Smooth muscle cell of the brain vasculature (primary cell): Measurements from ENCODE around the gene PSMC4.

ENCODE experiments used
- DNase-seq: peaks from one replicate; pipeline ENCODE4 v3.0.0-alpha.2; 2012; ENCODE audit warnings: low read depth, low spot score

PSMC4 gene

DNA sequence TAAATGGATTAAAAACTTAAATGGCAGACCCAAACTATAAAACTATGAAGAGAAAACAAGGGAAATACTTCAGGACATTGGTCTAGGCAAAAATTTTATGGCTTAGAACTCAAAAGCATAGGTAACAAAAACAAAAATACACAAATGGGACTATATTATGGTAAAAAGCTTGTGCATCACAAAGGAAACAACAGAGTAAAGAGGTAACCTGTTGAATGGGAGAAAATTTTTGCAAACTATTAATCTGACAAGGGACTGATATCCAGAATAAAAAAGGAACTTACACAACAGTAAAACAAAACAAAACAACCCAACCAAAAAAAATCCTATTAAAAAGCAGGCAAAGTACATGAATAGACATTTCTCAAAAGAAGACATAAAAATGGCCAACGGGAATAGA is 16.6 kb downstream of the PSMC4 start:
- no peak for DNase-seq

DNA sequence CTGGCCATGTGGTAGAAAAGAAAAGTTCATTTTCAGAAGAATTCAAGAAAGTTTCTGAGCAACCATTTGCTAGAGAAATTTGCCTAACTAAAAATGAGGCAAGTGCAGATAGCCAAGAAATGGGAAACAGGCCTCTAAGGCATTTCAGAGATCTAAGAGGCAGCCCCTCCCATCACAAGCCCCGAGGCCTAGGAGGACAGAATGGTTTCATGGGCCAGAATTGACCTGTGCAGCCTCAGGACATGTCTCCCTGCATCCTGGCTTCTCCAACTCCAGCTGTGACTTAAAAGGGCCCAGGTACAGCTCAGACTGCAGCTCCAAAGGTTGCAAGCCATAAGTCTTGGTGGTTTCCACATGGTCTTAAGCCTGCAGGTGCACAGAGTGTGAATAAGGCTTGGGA is 22.6 kb downstream of the PSMC4 start:
- DNase-seq = no peak

DNA sequence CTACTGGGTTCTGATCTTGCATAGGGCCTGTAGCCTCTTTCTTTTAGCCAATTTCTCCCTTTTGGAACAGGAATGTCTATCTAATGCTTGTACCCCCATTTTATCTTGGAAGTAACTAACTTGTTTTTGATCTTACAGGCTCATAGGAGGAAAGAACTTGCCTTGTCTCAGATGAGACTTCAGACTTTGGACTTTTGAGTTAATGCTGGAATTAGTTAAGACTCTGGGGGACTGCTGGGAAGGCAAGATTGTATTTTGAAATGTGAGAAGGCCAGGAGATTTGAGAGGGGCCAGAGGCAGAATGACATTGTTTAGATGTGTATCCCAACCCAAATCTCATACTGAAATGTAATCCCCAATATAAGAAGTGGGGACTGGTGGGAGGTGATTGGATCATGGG is 23.4 kb downstream of the PSMC4 start:
- no peak for DNase-seq

DNA sequence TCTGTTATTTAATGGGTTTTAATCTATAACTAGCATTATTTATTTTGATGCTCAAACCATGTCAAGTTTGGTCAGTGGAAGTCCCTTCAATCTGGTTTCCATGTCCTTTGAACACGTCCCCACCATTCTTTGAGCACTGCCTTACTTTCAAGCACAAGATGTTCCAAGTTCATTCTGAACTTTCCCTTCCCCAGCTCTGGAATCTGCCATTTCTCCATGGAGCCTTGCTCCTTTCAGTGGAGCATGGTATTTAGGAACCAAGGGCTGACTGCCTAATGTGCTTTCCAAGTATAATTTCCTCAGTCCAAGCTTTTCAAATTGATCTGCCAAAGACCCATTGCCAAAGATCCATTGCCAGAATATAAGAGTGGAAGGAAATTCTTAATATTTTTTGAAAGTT is 24.8 kb downstream of the PSMC4 start:
- DNase-seq = no peak

DNA sequence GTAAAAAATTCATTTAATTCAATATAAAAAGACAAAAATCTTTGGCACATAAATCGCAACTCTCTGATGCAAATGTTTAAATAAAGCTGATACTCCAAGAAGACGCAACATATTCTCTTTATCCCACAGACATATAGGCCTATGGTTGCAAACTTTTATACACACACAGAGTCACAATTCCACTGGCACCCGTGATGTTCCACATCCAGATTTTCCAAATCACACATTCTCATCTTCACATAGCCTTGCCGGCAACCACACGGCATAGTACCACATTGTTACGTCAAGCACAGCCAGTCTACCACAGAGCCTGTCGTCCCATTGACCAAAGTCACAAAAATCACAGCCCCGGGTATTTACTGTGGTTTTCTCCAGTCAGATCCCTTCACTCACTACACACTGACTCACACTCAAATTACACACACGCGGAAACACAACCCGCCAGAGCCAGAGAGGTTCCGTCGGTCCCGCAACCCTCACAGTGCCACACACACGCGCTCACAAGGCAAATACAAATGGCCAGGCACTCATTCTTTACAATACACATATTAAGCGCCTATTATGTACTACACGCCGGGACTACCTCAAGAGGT is 25.3 kb downstream of the PSMC4 start:
- DNase-seq = no peak

DNA sequence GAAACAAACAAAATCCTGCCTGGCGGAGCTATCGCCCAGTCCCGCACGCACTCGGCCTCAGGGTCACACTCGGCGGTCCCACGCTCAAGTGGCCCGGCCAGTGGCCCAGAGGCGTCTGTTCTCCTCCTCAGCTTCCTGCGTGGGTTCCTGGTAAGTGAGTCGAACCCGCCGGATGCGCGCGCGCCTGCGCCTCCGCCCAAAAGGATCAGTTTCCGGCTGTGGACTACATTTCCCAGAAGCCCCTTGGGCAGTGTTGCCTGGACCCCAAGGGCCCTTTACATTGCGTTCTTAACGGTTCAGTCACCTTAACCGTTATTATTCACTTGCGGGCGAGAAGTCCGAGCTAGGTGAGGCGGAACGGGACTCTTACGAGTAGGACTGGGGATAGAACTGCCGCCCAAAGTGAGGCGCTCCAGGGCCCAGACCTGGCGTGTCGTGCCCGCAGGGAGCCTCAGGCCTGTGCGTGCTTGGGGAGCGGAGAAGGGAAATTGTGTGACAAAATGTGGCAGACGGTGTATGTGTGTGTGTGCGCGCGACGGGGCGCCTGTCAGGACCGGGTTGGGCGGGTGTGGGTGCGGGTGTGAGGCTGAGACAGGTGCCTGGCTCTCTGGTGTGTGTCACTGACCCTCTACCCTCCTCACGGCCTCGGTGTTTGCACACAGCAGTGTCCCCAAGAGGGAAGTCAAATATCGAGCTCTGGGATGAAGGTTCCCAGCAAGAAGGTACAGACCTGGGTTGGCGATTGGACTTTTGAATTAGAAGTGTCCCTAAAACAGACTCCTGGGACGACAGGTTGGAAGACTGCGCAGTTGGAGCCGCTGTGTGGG is 26.1 kb downstream of the PSMC4 start, which contains the start of gene ZNF546:
ZNF546 (plus strand) TSS at position 250 of the 827 bp plus-strand sequence. CDS start 1,267 bp downstream, outside the sequence.
- DNase-seq = no peak

DNA sequence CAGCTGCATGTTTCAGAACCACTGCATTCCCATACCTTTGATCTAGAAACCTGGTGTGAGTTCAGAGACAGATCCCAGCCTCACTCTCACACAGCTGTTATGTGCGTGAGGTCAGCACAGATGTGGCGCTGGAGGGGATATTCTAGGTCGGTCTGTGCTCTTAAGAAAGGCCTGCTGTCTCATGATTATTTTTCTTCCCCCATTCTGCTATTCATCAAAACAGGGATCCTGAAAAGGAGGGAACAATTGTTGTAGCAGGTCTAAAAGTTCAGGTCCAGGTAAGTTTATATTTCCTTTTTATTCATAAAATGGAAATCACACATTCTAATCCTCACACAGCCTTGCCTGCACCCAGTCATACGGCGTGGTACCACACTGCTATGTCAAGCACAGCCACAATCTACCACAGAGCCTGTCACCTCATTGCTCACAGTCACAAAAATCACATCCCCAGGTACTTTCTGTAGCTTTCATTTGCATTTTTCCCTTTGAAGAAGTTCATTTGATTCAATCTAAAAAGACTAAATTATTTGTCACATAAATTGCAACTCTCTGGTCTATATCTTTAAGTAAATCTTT is 26.8 kb downstream of the PSMC4 start:
- no peak for DNase-seq

DNA sequence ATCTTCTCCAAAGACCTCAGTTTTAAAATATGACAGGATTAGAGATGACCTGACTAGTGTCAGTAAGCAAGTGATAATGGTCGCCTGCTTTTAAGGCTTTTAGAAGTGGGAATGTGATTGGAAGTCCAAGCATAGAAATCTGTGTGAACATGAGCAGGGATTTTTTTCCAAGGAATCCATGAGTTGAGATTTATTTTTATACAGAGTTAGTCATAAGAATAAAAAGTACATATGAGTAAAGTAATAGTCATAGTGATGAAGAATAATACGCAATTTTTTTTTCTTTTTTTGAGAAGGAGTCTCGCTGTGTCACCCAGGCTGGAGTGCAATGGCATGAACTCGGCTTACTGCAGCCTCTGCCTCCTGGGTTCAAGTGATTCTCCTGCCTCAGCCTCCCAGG is 27.5 kb downstream of the PSMC4 start:
- no peak for DNase-seq

DNA sequence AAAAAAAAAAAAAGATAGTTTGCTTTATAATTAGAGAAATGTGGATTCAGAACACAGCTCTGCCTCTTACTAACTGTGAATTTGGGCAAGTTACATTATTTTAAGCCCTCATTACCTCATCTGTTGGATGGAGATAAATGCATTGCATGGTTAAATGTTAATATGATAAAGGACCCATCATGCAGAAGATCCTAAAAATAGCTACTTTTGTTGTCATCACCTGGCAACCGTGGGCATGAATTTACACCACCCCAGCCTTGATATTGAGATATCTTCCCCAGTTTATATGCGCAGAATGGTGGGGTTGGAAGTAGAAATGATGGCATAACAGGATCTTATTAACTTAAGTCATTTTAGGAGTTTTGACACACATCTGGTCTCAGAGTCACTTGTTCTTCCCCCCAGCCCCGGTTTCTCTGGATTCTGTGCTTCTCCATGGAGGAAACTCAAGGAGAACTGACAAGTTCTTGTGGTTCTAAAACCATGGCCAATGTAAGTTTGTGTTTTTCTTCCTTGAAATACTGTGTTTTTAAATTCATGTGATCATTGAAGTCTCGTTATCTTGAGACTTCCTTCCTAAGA is 34.8 kb downstream of the PSMC4 start:
- no peak for DNase-seq

DNA sequence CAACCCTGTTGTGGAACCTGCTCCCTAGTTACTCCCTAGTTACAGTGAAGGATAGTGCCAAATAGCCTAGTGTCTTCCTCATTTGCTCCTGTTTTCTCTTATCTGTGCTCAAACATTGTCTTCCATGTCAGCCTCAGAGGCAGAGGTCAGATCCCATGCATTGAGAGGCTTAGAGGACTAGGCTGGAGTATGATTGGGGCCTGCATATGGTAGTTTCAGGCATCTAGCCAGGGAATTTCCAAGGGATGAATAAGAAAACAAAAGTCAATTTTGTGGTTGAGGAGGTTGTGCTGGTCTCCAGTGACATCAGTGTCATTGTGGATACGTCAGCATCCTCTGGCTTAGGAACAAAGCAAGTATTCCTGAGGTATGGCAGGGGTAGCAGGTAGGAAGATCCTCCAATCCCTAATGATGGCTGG is 35.3 kb downstream of the PSMC4 start:
- DNase-seq = no peak

DNA sequence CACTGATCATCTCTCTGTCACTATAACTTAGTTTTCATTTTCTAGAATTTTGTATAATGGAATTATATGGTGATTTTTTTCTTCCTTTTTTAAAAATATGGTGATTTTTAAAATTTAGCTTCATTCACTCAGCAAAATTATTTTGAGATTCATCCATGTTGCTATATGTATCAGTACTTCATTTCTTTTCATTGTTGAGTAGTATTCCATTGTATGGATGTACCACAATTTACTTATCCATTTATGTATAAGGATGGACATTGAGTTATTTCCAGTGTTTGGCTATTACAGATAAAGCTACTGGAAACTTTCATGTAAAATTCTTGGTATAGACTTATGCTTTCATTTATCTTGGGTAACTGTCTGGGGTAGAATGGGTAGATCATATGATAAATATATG is 38.7 kb downstream of the PSMC4 start:
- DNase-seq = no peak

DNA sequence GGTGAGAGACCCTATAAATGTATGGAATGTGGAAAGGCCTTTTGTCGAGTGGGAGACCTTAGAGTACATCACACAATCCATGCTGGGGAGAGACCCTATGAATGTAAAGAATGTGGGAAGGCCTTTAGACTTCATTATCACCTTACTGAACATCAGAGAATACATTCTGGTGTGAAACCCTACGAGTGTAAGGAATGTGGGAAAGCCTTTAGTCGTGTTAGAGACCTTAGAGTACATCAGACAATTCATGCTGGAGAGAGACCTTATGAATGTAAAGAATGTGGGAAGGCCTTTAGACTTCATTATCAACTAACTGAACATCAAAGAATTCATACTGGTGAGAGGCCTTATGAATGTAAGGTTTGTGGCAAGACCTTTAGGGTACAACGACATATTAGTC is 43.0 kb downstream of the PSMC4 start:
- no peak for DNase-seq

DNA sequence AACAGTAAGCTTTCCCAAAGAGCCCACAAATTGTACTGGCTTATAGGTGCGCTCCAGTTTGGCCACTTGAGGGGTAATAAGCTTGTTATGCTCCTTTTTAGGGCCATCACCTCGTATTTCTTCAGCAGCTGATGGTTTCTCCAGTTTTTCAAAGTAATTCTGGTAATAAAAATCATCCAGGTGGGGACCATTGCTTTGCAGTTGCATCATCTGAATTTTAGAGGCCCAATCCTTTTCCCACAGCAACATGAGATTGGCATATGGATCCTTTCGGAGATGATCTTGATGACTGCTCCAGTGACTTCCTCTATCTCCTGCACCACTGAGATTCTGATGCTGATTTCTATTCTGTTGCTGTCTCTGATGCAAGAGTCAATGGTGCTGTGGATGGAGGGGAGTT is 53.0 kb downstream of the PSMC4 start:
- no peak for DNase-seq

DNA sequence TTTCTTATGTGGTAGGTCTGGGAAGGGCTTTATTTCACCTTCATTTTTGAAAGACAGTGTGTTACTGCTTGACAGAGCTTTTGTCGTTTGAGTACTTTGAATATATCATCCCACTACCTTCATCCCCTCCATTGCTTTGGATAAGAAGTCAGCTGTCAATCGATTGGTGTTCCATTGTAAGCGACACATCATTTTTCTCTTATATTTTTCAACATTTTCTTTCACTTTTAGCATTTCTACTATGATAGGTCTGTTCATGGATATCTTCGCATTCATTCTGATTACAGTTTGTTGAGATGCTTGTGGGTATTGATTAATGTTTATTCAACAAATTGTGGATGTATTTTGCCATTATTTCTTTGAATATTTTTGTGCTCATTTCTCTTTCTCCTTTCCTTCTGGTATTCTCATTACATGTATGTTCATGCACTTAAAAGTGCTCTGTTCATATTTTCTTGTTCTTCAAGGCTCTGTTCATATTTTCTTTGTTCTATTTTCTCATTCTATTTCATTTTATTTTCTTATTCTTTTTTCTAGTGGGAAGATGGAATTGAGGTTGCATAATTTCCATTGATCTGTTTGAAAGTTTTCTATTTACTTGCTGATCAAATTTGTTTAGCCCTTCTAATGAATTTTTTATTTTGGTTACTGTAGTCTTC is 55.1 kb downstream of the PSMC4 start:
- no peak for DNase-seq

DNA sequence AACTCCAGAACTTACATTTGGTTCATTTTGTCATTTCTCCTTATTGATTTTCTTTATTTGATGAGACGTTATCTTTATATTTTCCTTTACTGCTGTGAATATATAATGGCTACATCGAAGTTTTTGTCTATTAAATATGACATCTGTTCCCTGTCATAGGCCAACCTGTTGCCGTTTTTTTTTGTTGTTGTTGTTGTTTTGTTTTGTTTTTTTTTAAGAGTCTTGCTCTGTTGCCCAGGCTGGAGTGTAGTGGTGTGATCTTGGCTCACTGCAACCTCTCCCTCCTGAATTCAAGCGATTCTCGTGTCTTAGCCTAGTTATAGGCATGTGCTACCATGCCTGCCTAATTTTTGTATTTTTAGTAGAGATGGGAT is 55.6 kb downstream of the PSMC4 start:
- no peak for DNase-seq
